D721Med (cell line): ENCODE results near the gene RNF207.
A peak's percentile ranks its signal among the peaks of the same experiment; 100 is the strongest.

Experiments
- DNase-seq: peaks from one replicate; pipeline ENCODE4 v3.0.0; 2011; ENCODE audit warnings: low spot score; ENCODE audit not compliant: insufficient read length
- FAIRE-seq: peaks from 2 replicates; lab custom pipeline; 2011; peaks lifted over from hg19 to GRCh38; lab: Jason Lieb, UNC
- TF ChIP-seq, protein P1 (sequence below): IDR thresholded peaks from 2 replicates; pipeline ENCODE4 v1.5.1; 2012; ENCODE audit warnings: mild to moderate bottlenecking, control low read depth; ENCODE audit not compliant: insufficient read depth; ENCODE audit errors: missing control alignments

RNF207 gene

DNA sequence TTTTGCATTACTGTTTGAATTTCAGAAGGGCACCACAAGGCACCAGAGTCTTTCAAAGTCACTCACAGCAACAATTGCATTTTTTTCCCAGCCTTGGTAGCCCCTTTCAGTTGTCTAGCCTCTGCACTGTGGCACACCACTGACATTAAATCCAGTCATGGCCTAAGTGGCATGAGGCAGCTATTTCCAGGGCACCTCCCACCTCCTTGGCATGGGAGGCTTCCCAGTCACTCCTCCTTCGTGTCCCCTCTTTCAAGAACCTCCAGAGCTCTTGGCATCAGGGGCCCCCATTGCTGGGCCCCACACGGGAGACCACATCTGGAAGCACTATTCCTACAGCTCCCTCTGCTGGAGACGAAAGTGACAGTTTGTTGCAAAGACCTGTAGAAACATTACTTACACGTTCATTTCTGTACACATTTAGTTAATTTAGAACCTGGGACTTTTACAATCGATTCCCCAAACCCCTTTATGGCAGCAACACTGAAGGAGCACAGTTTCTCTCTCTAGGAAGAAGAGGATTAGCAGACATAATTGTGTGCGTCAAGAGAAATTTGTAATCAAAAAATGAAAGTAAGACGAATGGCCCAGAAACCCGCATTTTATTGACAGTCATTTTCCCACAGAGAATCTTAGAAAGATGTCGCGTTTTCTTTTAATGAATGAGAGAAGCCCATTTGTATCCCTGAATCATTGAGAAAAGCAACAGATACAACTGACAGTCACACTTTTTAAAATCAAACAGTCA is 20.1 kb upstream of the RNF207 start:
- TF ChIP-seq, protein P1, sequence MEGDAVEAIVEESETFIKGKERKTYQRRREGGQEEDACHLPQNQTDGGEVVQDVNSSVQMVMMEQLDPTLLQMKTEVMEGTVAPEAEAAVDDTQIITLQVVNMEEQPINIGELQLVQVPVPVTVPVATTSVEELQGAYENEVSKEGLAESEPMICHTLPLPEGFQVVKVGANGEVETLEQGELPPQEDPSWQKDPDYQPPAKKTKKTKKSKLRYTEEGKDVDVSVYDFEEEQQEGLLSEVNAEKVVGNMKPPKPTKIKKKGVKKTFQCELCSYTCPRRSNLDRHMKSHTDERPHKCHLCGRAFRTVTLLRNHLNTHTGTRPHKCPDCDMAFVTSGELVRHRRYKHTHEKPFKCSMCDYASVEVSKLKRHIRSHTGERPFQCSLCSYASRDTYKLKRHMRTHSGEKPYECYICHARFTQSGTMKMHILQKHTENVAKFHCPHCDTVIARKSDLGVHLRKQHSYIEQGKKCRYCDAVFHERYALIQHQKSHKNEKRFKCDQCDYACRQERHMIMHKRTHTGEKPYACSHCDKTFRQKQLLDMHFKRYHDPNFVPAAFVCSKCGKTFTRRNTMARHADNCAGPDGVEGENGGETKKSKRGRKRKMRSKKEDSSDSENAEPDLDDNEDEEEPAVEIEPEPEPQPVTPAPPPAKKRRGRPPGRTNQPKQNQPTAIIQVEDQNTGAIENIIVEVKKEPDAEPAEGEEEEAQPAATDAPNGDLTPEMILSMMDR: peak; percentile 43
- DNase-seq (no peak), FAIRE-seq (no peak)

DNA sequence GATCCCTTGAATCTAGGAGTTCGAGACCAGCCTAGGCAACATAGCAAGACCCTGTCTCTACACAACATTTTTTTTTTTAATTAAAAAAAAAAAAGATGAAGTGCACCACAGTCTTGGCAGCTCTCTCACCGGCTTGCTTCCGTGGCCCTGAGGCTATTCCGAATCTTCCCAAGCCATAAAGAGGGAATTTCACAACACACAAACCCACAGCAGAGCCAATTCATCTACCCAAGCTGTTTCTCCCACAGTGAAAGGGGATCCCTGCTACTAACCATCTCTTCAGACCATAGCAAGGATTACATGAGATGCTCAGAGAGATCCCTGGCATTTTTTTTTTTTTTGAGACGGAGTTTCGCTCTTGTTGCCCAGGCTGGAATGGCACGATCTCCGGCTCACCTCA is 17.5 kb upstream of the RNF207 start:
- no peak for DNase-seq
- TF ChIP-seq, protein P1: no peak
- FAIRE-seq: no peak

DNA sequence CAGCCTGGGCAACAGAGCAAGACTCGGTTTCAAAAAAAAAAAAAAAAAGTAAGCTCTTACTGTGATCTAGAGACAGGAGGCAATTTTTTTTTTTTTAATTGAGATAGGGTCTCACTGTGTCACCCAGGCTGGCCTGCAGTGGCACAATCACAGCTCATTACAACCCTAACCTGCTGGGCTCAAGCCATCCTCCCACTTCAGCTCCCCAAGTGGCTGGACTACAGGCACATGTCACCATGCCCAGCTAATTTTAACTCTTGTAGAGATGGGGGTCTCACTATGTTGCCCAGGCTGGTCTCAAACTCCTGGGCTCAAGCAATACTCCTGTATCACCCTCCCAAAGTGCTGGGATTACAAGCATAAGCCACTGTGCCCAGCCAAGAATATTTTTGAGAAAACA is 14.0 kb upstream of the RNF207 start:
- TF ChIP-seq, protein P1: no peak
- no peak for FAIRE-seq
- DNase-seq: no peak

DNA sequence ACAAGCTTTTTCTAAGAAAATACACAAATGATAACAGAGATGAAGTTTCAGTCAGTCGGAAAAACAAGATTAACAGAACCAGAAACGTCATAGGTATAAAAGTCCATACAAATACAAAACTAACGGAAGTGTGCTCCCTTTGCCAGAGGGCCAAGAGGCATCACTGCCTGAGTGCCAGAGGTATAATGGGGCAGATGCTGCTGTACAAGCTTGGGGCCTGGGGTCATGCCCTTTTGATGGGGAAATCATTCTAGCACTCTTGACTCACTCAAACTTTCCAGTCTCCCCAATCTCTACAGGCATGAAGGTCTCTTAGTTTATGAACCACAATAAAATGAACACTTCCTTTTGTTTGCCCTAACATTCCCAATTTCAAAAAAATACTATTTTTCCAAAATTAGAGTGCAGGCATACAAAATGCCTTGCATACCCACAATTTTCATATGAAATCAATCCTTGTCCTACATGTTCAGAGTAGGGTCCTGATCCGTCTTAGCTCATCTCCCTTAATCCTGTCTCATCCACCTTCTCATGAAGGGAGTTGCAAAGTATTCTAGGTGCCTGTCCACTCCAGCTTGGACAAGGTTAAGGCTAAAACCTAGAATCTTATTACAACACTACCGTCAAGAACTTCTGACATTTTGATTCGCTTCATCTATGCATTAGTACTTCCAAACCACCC is 8.0 kb upstream of the RNF207 start:
- TF ChIP-seq, protein P1: no peak
- FAIRE-seq: no peak
- DNase-seq: no peak

DNA sequence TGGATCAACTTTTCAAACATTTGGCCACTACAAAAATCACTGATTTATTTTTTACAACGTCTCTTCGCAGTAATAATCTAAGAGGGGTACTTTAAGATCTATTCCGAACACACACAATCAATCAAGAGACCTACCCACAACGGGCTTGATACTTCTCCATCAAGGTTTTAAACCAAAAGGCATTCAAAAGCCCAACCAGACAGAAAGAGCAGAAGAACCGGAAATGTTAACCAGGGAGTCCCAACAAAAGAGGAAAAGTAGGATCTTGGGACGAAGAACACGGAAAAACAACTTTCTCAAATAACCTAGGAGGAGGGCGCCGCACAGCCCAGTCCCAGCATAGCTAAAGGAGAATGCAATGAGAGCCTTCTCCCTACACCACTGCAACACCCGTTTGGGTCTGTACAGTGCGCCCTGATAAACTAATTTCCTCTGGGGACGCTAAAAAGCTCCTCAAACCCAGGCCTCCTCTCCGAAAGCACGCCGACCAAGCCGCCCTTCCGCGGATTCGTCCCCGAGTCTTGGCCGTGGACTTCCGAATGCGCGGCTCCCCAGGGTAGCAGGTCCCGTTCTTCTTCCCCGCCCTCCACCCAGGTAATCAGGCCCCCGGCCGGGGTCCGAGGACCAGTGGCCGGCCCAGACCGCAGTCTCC is 7.1 kb upstream of the RNF207 start:
- no peak for DNase-seq
- FAIRE-seq: no peak
- TF ChIP-seq, protein P1: no peak

DNA sequence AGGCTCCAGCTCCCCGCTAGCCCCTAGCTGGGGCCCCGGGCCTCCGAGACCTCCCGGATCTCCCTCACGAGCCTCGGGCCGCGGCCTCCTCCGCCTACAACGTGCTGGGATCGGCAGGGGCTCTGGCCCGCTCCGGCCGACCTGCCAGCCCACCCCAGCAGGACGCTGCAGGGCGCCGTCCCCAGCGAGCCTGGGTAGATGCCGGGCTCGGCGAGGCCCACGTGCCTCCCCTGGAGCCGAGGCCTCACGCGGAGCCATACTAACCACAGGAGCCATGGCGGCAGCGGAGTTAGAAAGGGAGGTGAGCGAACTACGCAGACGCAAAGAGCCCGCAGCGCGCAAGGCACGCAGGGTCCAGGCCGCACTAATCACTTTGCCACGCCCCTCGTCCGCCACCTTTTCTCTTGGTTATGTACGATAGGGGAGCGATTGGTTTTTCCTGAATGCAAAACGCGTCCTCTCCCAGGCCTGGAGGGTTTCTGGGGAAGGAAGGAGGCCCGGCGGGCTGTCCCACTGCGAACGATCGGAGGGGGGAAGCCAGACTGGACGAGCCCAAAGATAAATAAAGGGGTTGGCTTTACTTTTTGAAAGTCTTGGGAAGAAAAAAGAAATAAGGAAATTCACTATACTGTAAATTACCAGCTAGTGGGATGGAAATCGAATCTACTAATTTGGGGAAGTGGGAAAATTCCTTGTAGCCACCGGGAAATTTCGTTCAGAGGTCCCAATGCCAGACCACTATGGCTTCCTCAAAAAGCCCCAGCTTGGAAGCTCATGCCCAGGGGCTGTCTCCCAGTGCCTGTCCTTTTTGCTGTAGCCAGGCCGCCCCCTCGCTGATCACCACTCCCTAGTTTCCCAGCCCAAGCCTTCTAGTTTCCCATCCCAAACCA is 6.4 kb upstream of the RNF207 start, which contains the start of gene RPL22:
TSS of gene RPL22 (minus strand) at position 298 of the 890 bp plus-strand sequence. CDS start at position 276, 22 bp downstream.
- no peak for FAIRE-seq

More for the DNA sequence above, 6.4 kb upstream of the RNF207 start, which contains the start of gene RPL22:
- peak; percentile 39 for DNase-seq
- TF ChIP-seq, protein P1: no peak
